Measurements from ENCODE around the gene LTB. TPM values are rescaled to one million over a fixed set of nuclear protein-coding genes. Genes with fewer than 3 reads are reported as not detected.

The LTB gene
- total and polyA plus RNA-seq, 2 of the 13 experiments (the other 11 are each of a cell fraction or from before 2014, with no cell fraction given), result 0.09 to 0.22 TPM

GRCh38 chr6:31541059-31541657, 41.1 kb downstream of the LTB start (continued):
- no peak for TF ChIP-seq SMC3 (IDR thresholded peaks at IDR 0.05; ENCODE audit: low read length)
- TF ChIP-seq PATZ1 (CRISPR knock-in tag; IDR thresholded peaks at IDR 0.05), result peak; percentile 43; the same call in 1 of the 2 replicates
- TF ChIP-seq ZNF503 (CRISPR knock-in tag; IDR thresholded peaks at IDR 0.05), result no peak
- TF ChIP-seq ZNF136 (CRISPR knock-in tag; IDR thresholded peaks at IDR 0.05; ENCODE audit: low read depth), result 0 out of 2 replicates have a peak, but pooled peaks have one; percentile 13
- TF ChIP-seq HMG20A (CRISPR knock-in tag; IDR thresholded peaks at IDR 0.05; ENCODE audit: borderline replicate concordance), result no peak
- no peak for TF ChIP-seq ZGPAT (CRISPR knock-in tag; IDR thresholded peaks at IDR 0.05)
- TF ChIP-seq ZNF326 (CRISPR knock-in tag; IDR thresholded peaks at IDR 0.05; ENCODE audit: borderline replicate concordance), result no peak
- no peak for TF ChIP-seq TMF1 (CRISPR knock-in tag; IDR thresholded peaks at IDR 0.05; ENCODE audit: low read depth)
- TF ChIP-seq ZNF407 (CRISPR knock-in tag; IDR thresholded peaks at IDR 0.05; ENCODE audit: not compliant biosample characterization), result peak; percentile 84
- no peak for TF ChIP-seq ZNF839 (CRISPR knock-in tag; IDR thresholded peaks at IDR 0.05; ENCODE audit: borderline replicate concordance)
- 0 out of 4 replicates have a peak, but pooled peaks of 1 of the 2 experiments have one; percentile 20 for TF ChIP-seq POLR2A (IDR thresholded peaks at IDR 0.05; ENCODE audit: insufficient read depth in 1 of 2, low read depth in 2 of 2, low read length in 2 of 2)
- TF ChIP-seq ETV5 (CRISPR knock-in tag; IDR thresholded peaks at IDR 0.05; ENCODE audit: borderline replicate concordance), result peak; percentile 39; the same call in 1 of the 2 replicates
- peak; percentile 78; the same call in 1 of the 2 replicates for TF ChIP-seq KDM5A (IDR thresholded peaks at IDR 0.05; ENCODE audit: borderline replicate concordance, low read length)
- TF ChIP-seq ZNF33B (CRISPR knock-in tag; IDR thresholded peaks at IDR 0.05), result 0 out of 2 replicates have a peak, but pooled peaks have one; percentile 59
- TF ChIP-seq PRPF4 (IDR thresholded peaks at IDR 0.05; ENCODE audit: low read depth, low read length, poor library complexity, severe bottlenecking), result peak; percentile 59
- peak; percentile 67; the same call in 1 of the 2 replicates for TF ChIP-seq ZFP36L1 (CRISPR knock-in tag; IDR thresholded peaks at IDR 0.05)
